Stimulated activated CD4-positive, alpha-beta T cell treated with anti-CD3 and anti-CD28 coated beads, Interleukin-1b, Interleukin-23, amount 100 ng/mL, for 4 hours (primary cell): ENCODE measurements around the gene COL6A2.

Experiments
- DNase-seq, 2 donors: peaks; one replicate each; pipeline ENCODE4 v3.0.0-alpha.2; 2020; ENCODE audit warnings: low read depth in 2 of 2

The COL6A2 gene

DNA sequence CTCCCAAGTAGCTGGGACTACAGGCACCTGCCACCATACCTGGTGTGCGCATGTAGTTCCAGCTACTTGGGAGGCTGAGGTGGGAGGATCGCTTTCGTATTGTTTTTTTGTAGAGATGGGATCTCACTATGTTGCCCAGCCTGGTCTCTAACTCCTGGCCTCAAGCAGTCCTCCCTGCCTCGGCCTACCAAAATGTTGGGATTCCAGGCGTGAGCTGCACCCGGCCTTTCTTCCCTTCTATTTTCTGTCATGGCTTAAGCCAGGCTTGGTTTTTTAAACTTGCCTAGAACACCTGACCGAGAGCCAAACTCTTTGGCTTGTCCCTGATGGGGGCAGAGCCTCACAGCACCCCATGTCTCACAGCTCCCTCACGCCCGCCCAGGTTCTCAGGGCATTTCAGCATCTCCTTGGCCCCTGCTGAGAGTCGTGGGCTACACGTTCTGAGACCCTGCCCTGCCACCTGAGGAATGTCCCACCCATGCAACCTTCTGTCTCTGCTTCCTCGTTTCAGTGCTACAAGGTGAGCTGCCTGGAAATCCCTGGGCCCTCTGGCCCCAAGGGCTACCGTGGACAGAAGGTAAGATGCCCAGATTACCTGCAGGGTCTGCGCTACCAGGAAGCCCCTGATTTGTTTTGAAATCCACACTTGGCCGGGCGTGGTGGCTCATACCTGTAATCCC, 15.7 kb downstream of the COL6A2 start:
- no peak for DNase-seq

DNA sequence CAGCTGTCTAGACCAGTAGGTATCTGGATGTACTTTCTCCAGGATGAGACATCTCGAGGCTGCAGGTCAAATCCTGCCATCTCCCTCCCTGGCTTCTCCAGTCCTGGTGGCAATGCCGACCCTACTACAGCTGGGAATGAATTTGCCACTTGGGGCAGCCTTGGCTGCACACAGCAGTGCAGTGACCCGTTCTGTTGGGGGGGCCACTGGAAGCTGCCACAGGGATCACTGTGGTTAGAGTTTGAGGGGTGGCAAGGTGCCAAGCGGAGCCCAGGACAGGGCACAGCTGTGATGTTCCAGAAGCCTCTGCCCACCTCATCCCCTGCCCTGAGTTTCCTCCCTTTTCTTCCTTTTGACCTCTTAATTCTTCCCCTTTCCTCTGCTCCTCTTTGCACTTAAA, 17.1 kb downstream of the COL6A2 start:
- no peak for DNase-seq

DNA sequence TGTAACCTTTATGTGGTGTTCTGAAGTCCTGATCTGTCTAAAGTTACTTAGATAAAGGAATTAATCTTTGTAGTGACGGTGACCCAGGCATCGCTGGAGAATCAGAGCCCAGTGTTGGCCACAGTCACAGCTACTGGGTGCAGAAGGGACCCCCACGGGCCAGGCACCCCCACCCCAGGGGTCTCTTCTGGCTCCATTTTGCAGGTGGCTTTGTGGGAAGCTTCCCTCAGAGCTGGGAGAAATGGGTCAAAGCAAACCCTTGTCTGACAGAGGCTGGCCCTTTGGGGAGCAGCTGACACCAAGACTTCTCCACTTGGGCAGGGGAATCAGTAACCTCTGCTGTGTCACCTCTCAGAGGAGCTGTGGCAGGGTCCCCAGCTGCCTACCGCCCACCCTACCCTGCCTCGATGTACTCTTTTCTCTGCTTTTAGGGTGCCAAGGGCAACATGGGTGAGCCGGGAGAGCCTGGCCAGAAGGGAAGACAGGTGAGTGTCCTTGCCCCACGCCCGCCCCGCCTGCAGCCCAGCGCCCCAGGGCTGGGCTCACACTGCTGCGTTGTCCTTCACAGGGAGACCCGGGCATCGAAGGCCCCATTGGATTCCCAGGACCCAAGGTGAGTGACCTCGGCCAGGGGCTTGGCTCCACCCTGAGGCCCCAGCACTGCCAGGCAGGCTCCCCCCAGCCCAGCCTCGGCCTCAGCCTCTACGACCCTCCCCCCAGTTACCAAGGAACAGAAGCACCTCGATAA, 17.7 kb downstream of the COL6A2 start:
- DNase-seq: no peak

DNA sequence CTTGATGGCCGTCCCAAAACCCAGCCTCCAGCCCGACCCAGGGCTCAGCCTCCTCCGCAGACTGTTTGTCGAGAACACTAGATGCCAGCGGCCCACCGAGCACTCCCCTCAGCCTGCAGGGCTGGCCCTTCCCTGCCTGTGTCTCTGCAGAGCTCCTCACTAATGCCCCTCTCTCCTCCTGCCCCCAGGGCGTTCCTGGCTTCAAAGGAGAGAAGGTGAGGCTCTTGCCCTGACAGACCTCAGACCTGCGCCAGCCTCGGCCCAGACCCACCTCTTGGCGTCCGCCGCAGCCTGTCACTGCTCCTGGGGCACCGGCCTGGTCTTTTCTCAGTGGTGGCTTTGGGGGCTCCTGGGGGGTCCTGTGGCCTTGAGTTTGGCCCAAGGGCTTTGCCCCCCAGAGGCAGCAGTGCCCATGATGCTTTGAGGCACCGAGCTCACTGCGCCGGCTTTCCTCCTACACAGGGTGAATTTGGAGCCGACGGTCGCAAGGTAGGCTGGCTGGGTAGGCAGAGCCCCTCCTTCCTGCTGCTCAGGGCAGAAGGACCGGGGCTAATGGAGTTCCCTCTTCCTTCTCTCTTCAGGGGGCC, 18.4 kb downstream of the COL6A2 start:
- DNase-seq: no peak

GRCh38 chr21:46116776-46117585, 19.1 kb downstream of the COL6A2 start:
- DNase-seq: no peak

- DNase-seq: no peak
Observed at GRCh38 chr21:46117586-46118315, 19.8 kb downstream of the COL6A2 start.

DNA sequence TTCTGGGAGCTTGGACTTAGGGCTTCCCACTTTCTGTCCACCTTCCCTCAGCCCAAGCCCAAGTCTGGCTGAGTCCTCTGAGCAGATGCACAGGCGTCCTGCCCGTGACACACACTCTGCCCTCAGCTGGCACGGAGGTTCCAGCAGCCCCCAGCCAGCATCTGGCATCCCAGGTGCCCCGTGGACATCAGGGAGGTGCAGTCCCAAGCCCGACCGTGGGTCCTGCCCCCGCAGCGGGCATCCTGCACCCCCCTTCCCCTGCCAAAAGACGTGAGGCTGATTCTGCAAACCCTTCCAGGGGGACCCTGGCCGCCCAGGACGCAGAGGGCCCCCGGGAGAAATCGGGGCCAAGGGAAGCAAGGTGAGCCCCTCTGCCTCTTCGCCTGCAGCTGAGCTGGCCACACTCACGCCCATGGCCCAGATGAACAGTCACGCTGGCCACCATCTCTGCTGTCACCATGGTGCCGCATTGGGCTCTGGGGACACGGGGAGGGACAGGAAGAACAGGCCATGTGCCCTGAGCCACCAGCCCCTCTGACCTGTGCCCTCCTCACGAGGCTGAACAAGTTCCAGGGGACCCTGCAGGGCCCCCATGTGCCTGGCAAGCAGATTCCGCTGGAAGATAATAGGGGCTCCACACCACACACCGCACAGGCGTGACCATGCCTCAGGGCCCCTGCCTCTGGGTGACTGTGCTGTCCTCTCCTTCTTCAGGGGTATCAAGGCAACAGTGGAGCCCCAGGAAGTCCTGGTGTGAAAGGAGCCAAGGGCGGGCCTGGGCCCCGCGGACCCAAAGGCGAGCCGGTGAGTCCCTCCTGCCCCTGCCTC, 20.6 kb downstream of the COL6A2 start:
- DNase-seq: no peak

- no peak for DNase-seq
Observed at GRCh38 chr21:46119144-46119636, 21.3 kb downstream of the COL6A2 start.

DNA sequence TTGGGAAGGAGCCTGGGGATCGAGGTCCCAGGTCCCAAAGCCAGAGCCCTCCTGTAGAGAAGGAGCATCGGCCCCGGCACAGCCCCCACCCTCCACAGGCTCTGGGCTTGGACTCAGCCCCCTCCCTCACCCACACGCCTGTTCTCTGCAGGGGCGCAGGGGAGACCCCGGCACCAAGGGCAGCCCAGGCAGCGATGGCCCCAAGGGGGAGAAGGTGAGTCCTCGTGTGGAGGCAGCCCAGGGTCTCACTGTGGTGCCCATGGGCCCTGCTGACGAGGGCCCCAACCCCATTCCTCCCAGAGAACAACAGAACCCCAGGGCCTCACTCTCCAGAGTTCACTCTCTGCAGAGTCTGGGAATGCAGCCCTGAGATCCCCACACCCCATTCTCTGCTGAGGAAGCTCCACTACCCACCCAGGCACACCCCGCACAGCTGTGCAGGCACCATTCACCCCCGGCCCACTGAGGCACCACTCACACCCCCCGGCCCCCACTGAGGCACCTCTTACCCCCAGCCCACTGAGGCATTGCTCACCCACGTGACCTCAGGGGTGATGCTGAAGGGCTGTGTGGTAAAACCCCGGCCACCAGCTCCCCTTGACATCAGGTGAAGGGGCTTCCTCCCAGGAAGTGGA, 21.8 kb downstream of the COL6A2 start:
- no peak for DNase-seq

- no peak for DNase-seq
Observed at GRCh38 chr21:46120301-46121285, 22.7 kb downstream of the COL6A2 start.

- no peak for DNase-seq
Observed at GRCh38 chr21:46121286-46122221, 23.6 kb downstream of the COL6A2 start.

- DNase-seq: no peak
Observed at GRCh38 chr21:46122237-46122671, 24.3 kb downstream of the COL6A2 start.

DNA sequence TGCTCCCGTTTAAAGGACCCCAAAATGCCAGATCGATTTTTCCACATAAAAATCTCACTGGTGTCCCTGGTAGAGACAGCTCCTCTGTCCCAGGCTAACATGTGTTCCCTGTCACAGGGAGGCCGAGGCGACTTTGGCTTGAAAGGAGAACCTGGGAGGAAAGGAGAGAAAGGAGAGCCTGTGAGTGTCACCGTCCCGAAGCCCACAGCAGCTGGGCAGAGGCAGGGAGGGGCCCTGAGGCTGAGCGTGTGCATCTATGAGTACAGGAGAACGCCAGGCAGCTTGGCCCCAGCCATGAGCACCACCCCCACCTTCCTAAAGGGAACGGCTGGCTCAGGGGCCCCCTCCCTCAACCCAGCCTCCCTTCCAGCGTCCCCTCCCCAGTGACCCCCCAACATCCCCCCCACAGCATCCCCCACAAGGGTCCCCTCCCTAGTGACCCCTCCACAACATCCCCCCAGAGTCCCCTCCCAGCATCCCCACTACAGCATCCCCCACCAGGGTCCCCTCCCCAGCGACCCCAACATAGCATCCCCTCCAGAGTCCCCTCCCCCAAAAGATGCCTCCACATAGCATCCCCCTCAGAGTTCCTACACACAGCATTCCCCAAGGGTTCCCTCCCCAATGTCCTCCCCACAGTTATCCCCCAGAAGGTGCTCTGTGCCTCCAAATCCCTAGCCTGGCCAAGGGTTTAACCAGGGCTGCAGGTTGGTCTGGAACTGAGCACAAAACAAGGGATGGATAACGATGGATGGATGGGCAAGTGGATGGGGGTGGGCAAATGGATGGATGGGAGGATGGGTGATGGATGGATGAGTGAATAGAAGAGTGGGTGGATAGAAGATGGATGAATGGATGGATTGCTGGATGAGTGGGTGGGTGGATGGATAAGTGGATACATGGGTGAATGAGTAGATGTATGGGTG, 25.1 kb downstream of the COL6A2 start:
- DNase-seq: no peak

GRCh38 chr21:46124083-46124925, 26.4 kb downstream of the COL6A2 start:
- DNase-seq: no peak
